IPS DF 6.9 (cell line): ENCODE measurements around the gene OSBPL1A.

Source experiments
- DNase-seq: peaks from one replicate; pipeline ENCODE4 v3.0.0-alpha.2; 2013; ENCODE audit warnings: low read depth, low spot score
- H3K27ac ChIP-seq: one replicate; pipeline ENCODE4 v1.5.1; 2013; ENCODE audit warnings: low read length, control low read depth
- H3K27me3 ChIP-seq: 2 replicates; pipeline ENCODE4 v1.6.1; 2013; ENCODE audit warnings: mild to moderate bottlenecking, low read length; ENCODE audit not compliant: control insufficient read depth, insufficient read depth
- H3K36me3 ChIP-seq: 2 replicates; pipeline ENCODE4 v1.6.1; 2013; ENCODE audit warnings: low read length; ENCODE audit not compliant: control insufficient read depth, insufficient read depth
- H3K4me1 ChIP-seq: 2 replicates; pipeline ENCODE4 v1.6.1; 2013; ENCODE audit warnings: low read length; ENCODE audit not compliant: control insufficient read depth, insufficient read depth
- H3K4me3 ChIP-seq: 2 replicates; pipeline ENCODE4 v1.5.1; 2013; ENCODE audit warnings: mild to moderate bottlenecking, low read length
- H3K9me3 ChIP-seq: 2 replicates; pipeline ENCODE4 v1.6.1; 2013; ENCODE audit warnings: low read length, inconsistent platforms; ENCODE audit not compliant: control insufficient read depth, insufficient read depth
- WGBS: extraction: QIAGEN DNeasy Blood & Tissue Kit; methylation state at CpG from one replicate; pipeline ENCODE4 v1.1.7; 2013; ENCODE audit warnings: mixed read lengths, missing lambda C conversion rate; ENCODE audit not compliant: insufficient read length, insufficient coverage; 5-methylcytosine and 5-hydroxymethylcytosine counted together

The OSBPL1A gene

DNA sequence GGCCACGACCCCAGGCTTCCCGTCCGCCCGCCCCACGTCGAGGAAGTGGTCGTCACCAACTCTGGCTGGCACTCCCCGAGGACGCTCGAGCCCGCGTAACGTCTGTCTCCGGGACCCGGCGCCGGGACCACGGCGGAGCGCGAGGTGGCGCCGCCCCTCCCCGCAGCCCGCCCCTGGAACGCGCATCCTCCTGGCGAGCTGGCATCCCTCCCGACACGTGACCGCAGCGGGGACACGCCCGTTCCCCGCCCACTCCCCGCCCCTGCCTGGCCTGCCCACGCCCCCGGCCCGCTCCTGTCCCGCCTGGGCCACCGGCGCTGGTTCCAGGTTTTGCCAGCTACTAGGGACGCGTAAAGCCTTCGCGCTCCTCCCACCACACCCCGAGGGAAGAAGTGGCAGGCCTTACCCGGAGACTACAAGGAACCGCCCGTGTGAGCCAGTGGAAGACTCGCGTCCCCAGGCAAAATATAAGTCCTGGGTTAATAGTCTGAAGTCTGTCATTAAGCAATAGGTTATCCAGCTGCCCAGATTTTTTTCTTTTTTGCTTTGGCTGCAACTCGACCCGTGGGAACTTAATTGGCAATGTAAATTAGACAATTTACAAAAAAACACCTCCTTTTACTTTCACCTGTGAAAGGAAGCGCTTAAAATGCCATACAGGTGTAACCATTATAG is at the start of gene OSBPL1A:
Gene OSBPL1A (minus strand): TSS at position 131 of the 675 bp plus-strand sequence. CDS start 20,291 bp downstream, outside the sequence.
- Histone ChIP-seq H3K9me3 (no peaks in the 10 kb centered on the region), H3K4me3 (peak within 1 kb of the TSS; percentile 79), H3K4me1 (peaks cover 3% of the 10 kb centered on the region; the same call in 1 of the 2 replicates), H3K27me3 (no peaks in the 10 kb centered on the region), H3K27ac (no peak within 1 kb of the TSS), H3K36me3 (no peaks in the 10 kb centered on the region)
- peak; percentile 94 for DNase-seq
- WGBS = no CpG with 5 or more reads among the region's 55 CpGs

DNA sequence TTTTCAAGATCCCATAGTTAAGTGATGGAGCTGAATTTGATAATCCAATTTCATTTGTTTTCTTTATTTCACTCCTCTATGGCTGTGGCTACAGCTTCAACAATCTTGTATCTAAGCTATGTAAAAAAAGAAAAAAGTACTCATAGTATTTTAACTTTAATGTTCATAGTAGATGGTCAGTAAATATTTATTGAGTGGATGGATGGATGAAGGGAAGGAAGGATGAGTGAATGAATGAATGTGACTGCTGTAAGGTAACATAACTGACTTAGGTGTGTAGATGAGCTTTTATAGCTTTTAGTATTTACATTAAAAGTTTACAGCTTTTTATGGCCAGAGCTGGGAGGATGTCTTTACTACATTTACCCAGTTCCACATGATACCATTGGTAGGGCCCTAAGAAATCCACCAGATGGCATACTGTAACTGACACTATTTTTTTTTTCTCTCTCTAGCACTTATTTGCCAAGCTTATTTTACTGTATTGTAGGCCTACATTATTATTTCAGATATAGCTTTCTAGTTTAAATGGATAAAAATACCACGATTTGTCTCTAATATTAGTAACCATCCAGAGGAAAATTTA is 49.4 kb upstream of the OSBPL1A start:
- Histone ChIP-seq H3K9me3 (no peaks in the 10 kb centered on the region), H3K27me3 (no peaks in the 10 kb centered on the region), H3K4me1 (no peaks in the 10 kb centered on the region), H3K4me3 (no peak overlapping the region), H3K36me3 (no peaks in the 10 kb centered on the region; the same call in 1 of the 2 replicates), H3K27ac (no peak overlapping the region)
- WGBS = no CpG with 5 or more reads among the region's 1 CpG
- no peak for DNase-seq

DNA sequence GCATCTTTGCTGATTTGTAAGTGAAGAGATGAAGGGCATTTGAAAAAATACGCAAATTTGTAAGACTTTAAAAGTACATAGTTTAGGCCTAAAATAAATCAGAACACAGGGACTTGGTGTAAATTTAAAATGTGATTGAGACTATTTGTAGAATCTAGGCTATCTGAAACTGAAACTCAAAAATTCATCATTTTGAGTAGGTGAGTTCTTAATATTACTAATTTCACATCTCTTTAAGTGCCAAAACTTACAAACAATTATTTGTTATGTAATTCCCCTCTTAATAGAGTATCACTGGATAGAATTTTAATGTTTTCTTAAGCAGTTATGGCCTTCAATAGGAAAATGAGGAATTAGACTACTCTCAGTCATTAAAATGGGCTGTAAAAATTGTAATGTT is 48.8 kb upstream of the OSBPL1A start:
- no peak for DNase-seq
- no peak overlapping the region for H3K4me3 ChIP-seq
- no CpG with 5 or more reads among the region's 1 CpG for WGBS
- no peak overlapping the region for H3K27ac ChIP-seq
- no peaks in the 10 kb centered on the region for H3K9me3 ChIP-seq
- H3K27me3 ChIP-seq = no peaks in the 10 kb centered on the region
- H3K4me1 ChIP-seq = no peaks in the 10 kb centered on the region
- no peaks in the 10 kb centered on the region for H3K36me3 ChIP-seq

GRCh38 chr18:24443870-24444269 is 46.2 kb upstream of the OSBPL1A start:
- H3K4me1 ChIP-seq = no peaks in the 10 kb centered on the region
- H3K4me3 ChIP-seq = no peak overlapping the region
- H3K27me3 ChIP-seq = no peaks in the 10 kb centered on the region
- no peaks in the 10 kb centered on the region for H3K9me3 ChIP-seq
- no CpG with 5 or more reads among the region's 2 CpGs for whole genome bisulfite sequencing
- no peak overlapping the region for H3K27ac ChIP-seq
- no peaks in the 10 kb centered on the region for H3K36me3 ChIP-seq
- DNase-seq = no peak

GRCh38 chr18:24436939-24437338 is 39.3 kb upstream of the OSBPL1A start:
- Histone ChIP-seq H3K36me3 (no peaks in the 10 kb centered on the region), H3K4me3 (no peak overlapping the region)

DNA sequence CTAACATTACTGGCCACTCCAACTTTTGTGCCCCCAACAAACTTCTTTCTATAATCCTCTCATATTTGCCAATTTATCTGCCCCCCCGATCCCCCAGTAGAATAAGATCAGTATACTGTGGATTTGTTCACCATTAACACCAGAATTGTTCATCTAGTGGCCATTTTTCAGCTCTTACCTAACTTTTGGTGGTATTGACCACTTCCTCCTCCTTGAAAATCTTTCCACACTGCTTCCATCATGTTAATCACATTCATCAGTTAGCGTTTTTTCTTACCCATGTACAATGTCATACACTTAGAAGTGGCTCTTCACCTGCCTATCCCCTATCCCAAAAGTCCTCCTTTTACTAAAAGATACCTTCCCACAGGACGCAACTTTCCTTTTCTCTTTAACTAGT is 35.0 kb upstream of the OSBPL1A start:
- no peaks in the 10 kb centered on the region for H3K36me3 ChIP-seq
- H3K27ac ChIP-seq = no peak overlapping the region
- H3K4me3 ChIP-seq = no peak overlapping the region
- H3K9me3 ChIP-seq = no peaks in the 10 kb centered on the region
- H3K27me3 ChIP-seq = no peaks in the 10 kb centered on the region
- DNase-seq = no peak
- H3K4me1 ChIP-seq = no peaks in the 10 kb centered on the region
- no CpG with 5 or more reads among the region's 3 CpGs for WGBS

More at GRCh38 chr18:24436939-24437338, 39.3 kb upstream of the OSBPL1A start:
- no peaks in the 10 kb centered on the region for H3K9me3 ChIP-seq
- no peak for DNase-seq
- H3K27me3 ChIP-seq = no peaks in the 10 kb centered on the region
- no peak overlapping the region for H3K27ac ChIP-seq
- 100% methylated on average over 1 of the region's 1 CpG for WGBS
- H3K4me1 ChIP-seq = no peaks in the 10 kb centered on the region

DNA sequence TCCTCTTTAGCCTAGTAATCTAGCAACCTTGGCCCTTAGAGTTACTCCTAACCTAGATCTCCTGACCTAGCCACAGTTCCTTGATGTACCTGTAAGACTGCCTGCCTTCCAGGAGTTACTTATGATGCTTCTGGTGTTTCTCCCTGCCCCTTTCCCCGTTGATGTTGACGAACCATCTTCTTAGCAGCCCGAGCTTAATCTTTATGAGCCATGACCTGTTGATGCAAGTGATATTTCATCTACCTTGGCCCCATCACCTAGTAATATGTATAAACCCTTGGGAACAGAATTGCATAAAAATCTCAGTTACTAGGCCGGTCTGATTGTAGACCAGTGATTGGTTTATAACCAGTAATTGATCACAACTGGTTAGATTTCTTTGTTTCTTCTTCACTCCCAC is 31.6 kb upstream of the OSBPL1A start:
- H3K36me3 ChIP-seq = no peaks in the 10 kb centered on the region
- no peaks in the 10 kb centered on the region for H3K4me1 ChIP-seq
- H3K27me3 ChIP-seq = no peaks in the 10 kb centered on the region
- H3K9me3 ChIP-seq = no peaks in the 10 kb centered on the region
- H3K27ac ChIP-seq = no peak overlapping the region
- WGBS = no CpG with 5 or more reads among the region's 4 CpGs
- no peak for DNase-seq
- H3K4me3 ChIP-seq = no peak overlapping the region

DNA sequence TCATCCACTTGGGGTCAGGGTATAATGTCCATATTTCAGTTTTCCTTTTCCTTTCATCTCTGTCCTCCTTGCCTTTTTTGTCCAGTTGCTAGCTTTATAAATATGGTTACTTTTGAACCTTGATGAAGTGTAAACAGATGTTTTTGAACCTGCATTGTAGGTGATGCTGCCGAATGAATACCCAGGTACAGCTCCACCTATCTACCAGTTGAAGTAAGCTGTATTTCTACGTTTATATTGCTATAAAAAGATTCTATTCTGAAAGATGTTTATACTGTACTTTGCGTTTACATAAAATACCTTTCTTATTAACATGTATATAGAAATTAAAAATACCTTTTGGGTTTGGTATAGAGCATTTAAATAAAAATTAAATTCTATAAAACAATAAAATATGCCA is 31.1 kb upstream of the OSBPL1A start:
- Histone ChIP-seq H3K27ac (no peak overlapping the region), H3K4me3 (no peak overlapping the region), H3K27me3 (no peaks in the 10 kb centered on the region), H3K9me3 (no peaks in the 10 kb centered on the region), H3K36me3 (no peaks in the 10 kb centered on the region), H3K4me1 (no peaks in the 10 kb centered on the region)
- no peak for DNase-seq
- no CpG with 5 or more reads among the region's 3 CpGs for WGBS

DNA sequence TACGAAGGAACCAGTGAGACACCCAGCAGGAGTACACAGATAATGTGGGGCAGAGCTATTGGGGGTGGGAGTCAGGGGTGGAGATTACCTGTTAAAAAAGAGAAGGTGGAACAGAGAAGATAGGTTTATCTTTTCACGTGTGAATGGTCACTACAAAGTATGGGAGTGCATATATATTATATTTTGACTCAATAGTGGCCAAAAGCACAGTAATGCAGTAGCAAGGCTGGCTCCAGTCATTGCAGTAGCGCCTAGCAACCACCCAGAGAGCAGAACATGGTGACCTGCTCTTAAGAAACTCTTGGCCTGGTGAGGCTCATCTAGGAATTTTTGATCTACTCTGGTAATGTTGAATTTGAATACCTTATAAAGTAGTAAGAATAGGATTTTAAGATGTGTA is 29.9 kb upstream of the OSBPL1A start:
- Histone ChIP-seq H3K4me1 (no peaks in the 10 kb centered on the region), H3K27me3 (no peaks in the 10 kb centered on the region), H3K36me3 (no peaks in the 10 kb centered on the region), H3K9me3 (no peaks in the 10 kb centered on the region), H3K4me3 (peak overlapping the region; percentile 91; the same call in 1 of the 2 replicates), H3K27ac (no peak overlapping the region)
- WGBS = no CpG with 5 or more reads among the region's 3 CpGs
- DNase-seq = no peak

DNA sequence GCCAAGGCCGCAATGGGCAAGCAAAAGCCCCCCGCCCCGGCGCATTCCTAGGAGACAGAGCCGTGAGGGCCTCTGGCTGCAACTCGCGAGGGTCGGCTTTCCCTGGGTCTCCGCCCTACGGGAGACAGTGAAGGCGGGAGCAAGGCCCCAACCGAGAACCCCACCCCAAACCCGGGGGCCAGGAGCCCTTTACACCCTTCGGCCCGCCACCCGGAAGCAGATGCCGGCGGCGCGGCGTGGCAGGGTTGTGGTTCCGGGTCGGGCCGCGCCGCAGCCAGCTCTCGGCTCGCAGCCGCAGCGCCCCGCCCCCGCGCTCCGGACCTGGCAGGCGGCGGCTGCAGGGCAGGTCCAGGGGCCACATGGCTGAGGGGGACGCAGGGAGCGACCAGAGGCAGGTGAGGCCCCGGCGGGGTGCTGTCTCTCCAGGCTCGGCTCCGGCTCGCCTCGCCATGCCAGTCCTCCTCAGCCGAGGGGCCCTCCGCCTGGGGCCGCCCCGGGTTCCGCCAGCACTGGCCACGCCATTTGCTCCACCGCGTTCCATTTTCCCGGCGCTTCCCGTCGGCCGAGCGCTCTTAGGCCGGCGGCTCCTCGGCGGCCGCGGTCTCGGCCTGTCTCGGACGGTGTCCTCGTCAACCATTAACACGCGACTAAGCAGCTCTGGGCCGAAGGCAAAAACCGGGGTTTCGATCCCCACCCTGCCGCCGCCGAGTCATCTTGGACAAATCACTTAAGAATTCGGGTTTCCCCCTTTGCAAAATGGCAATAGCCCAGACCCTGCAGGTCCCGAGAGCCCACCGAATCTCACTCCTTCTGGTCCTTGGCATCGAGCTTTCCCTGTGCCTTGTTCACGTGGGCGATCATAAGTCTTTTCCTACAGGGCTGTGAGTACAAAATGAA is 29.0 kb upstream of the OSBPL1A start, which contains the start of gene IMPACT:
Gene IMPACT (plus strand): TSS at position 273 of the 897 bp plus-strand sequence. CDS start 87 bp downstream, at position 360.
- WGBS = no CpG with 5 or more reads among the region's 82 CpGs
- Histone ChIP-seq H3K9me3 (no peaks in the 10 kb centered on the region), H3K36me3 (no peaks in the 10 kb centered on the region), H3K4me1 (no peaks in the 10 kb centered on the region), H3K27me3 (no peaks in the 10 kb centered on the region), H3K4me3 (peak within 1 kb of the TSS; percentile 91), H3K27ac (no peak within 1 kb of the TSS)
- peak; percentile 74 for DNase-seq
